HepG2 (cell line): ENCODE results near the gene GLG1. TPM values are rescaled to one million over a fixed set of nuclear protein-coding genes. Genes with fewer than 3 reads are reported as not detected.

Source experiments
- ATAC-seq: fragments of 200-7000 bp; cut with Tn5 transposase; 3 replicates; pipeline ENCODE4 v1.9.1; 2020; ENCODE audit warnings: mild to moderate bottlenecking, moderate library complexity
- BruUV-seq: library from RNA; stranded (reverse); fragments of 400-500 nt; replicated peaks from 2 replicates; lab custom pipeline; 2021; lab: Mats Ljungman, UMichigan
- CTCF ChIA-PET: fragments of 300-600 bp; formaldehyde crosslinking; extraction: SDS; loops from one replicate; lab custom pipeline; 2021; ENCODE audit warnings: low total read pairs, inconsistent platforms, low intra/inter-chr PET ratio; lab: Yijun Ruan, JAX
- POLR2A ChIA-PET: fragments of 350-600 bp; sonication (Branson Sonifier 250); formaldehyde crosslinking; loops from one replicate; lab custom pipeline; 2020; ENCODE audit warnings: antibody characterized with exemption, inconsistent platforms; lab: Yijun Ruan, JAX
- DNase-seq: peaks from one replicate; pipeline ENCODE4 v3.0.0-alpha.2; 2015; ENCODE audit warnings: low spot score
- FAIRE-seq: peaks from 3 replicates; lab custom pipeline; 2011; peaks lifted over from hg19 to GRCh38; lab: Jason Lieb, UNC
- H2AFZ ChIP-seq: one replicate; pipeline ENCODE4 v1.6.1; 2011; ENCODE audit warnings: low read length, inconsistent platforms
- H3K27ac ChIP-seq: fragments of 300-600 bp; 3 replicates; pipeline ENCODE4 v1.8.0; 2011; ENCODE audit warnings: mixed run types, mild to moderate bottlenecking, mixed read lengths, low read length, inconsistent platforms; ENCODE audit not compliant: insufficient read depth; ENCODE audit errors: extremely low read length
- H3K27me3 ChIP-seq, 2 experiments: fragments of 200-600 bp in 1 of 2; 2 replicates in 1 of 2; 3 replicates in 1 of 2; pipeline versions ENCODE4 v1.6.0 to v1.8.0; 2011; ENCODE audit warnings: low read length in 2 of 2, mild to moderate bottlenecking in 2 of 2, moderate library complexity in 2 of 2, inconsistent platforms in 1 of 2; ENCODE audit not compliant: insufficient read depth in 2 of 2, control insufficient read depth in 1 of 2
- H3K36me3 ChIP-seq, 2 experiments: fragments of 200-600 bp in 1 of 2; replicated peaks in 1 of 2; 2 replicates in 1 of 2; 3 replicates in 1 of 2; pipeline versions ENCODE4 v1.5.1 to v1.8.0; 2011; ENCODE audit warnings: low read length in 2 of 2, inconsistent platforms in 1 of 2; ENCODE audit not compliant: insufficient read depth in 2 of 2, control insufficient read depth in 1 of 2
- H3K4me1 ChIP-seq: 2 replicates; pipeline ENCODE4 v1.5.1; 2012; ENCODE audit warnings: low read length, inconsistent platforms; ENCODE audit not compliant: insufficient read depth
- H3K4me2 ChIP-seq: 2 replicates; pipeline ENCODE4 v1.6.0; 2011; ENCODE audit warnings: low read depth, low read length, inconsistent platforms
- H3K4me3 ChIP-seq, 3 experiments: fragments of 200-600 bp in 1 of 3; sonication (generic), shearing (Covaris generic) in 1 of 3; replicated peaks in 1 of 3; 2 replicates each; pipeline ENCODE4 v1.5.1; 2011 to 2016; ENCODE audit warnings: low read length in 3 of 3, inconsistent platforms in 2 of 3, low read depth in 2 of 3, mild to moderate bottlenecking in 2 of 3, control low read depth in 1 of 3, mixed read lengths in 1 of 3; ENCODE audit not compliant: insufficient read depth in 1 of 3
- H3K79me2 ChIP-seq: one replicate; pipeline ENCODE4 v1.6.1; 2011; ENCODE audit warnings: low read length, inconsistent platforms; ENCODE audit not compliant: insufficient read depth
- H3K9ac ChIP-seq: 2 replicates; pipeline ENCODE4 v1.6.0; 2011; ENCODE audit warnings: mild to moderate bottlenecking, low read depth, low read length, inconsistent platforms; ENCODE audit not compliant: insufficient read depth
- H3K9me3 ChIP-seq: 2 replicates; pipeline ENCODE4 v1.5.1; 2012; ENCODE audit warnings: mild to moderate bottlenecking, low read length
- H4K20me1 ChIP-seq: 2 replicates; pipeline ENCODE4 v1.6.0; 2011; ENCODE audit warnings: inconsistent platforms, mild to moderate bottlenecking, low read length, moderate library complexity; ENCODE audit not compliant: insufficient read depth
- ATM ChIP-seq: fragments of 450-650 bp; IDR thresholded peaks from 2 replicates; pipeline ENCODE4 v1.7.1; 2017; ENCODE audit warnings: mild to moderate bottlenecking, borderline replicate concordance
- FLYWCH1 ChIP-seq: sonication (generic); formaldehyde crosslinking; IDR thresholded peaks from 2 replicates; pipeline ENCODE4 v1.8.1; 2023; ENCODE audit warnings: mild to moderate bottlenecking, missing genetic modification reagents
- MEF2D ChIP-seq: sonication (generic); formaldehyde crosslinking; IDR thresholded peaks from 2 replicates; pipeline ENCODE4 v1.5.1; 2020; ENCODE audit warnings: mild to moderate bottlenecking, missing genetic modification reagents
- MTF2 ChIP-seq: sonication (generic); formaldehyde crosslinking; IDR thresholded peaks from 2 replicates; pipeline ENCODE4 v1.5.0; 2020; ENCODE audit warnings: missing genetic modification reagents, borderline replicate concordance
- MZF1 ChIP-seq: sonication (generic); formaldehyde crosslinking; IDR thresholded peaks from 2 replicates; pipeline ENCODE4 v1.8.1; 2023; ENCODE audit warnings: mild to moderate bottlenecking, missing genetic modification reagents, borderline replicate concordance
- RAD51 ChIP-seq: fragments of 450-650 bp; IDR thresholded peaks from 2 replicates; pipeline ENCODE4 v1.6.1; 2016; ENCODE audit warnings: borderline replicate concordance
- SCMH1 ChIP-seq: sonication (generic); formaldehyde crosslinking; IDR thresholded peaks from 2 replicates; pipeline ENCODE4 v1.9.0; 2021; ENCODE audit warnings: missing genetic modification reagents, mild to moderate bottlenecking, borderline replicate concordance
- WIZ ChIP-seq: sonication (generic); formaldehyde crosslinking; IDR thresholded peaks from 2 replicates; pipeline ENCODE4 v1.5.1; 2020; ENCODE audit warnings: mild to moderate bottlenecking, missing genetic modification reagents
- ZNF891 ChIP-seq: sonication (generic); formaldehyde crosslinking; IDR thresholded peaks from 2 replicates; pipeline ENCODE4 v1.5.0; 2020; ENCODE audit warnings: mild to moderate bottlenecking, missing genetic modification reagents
- WGBS: methylation state at CpG from one replicate; pipeline ENCODE4 v1.1.6; 2017; ENCODE audit warnings: low lambda C conversion rate; 5-methylcytosine and 5-hydroxymethylcytosine counted together
- in situ Hi-C: cut with HindIII; loops from 2 replicates; pipeline ENCODE4 v1.10.0; 2017; ENCODE audit warnings: low pct_unique_long_range_greater_than_20kb; ENCODE audit not compliant: extremely low pct_ligation_motif_present
- intact Hi-C: fragments of 100-400 bp; cut with micrococcal nuclease; formaldehyde crosslinking; loops from one replicate; pipeline ENCODE4 v1.10.0; 2022; ENCODE audit not compliant: unreplicated experiment
- polyA plus RNA-seq, 8 experiments: library from polyadenylated mRNA; depleted of rRNA in 3 of 8; stranded (reverse) in 7 of 8; unstranded in 1 of 8; fragments of >200 nt; fragmentation: Illumina TruSeq in 4 of 8; extraction: Trizol in 4 of 8; gene quantifications; 2 replicates each; pipeline versions ENCODE4 v1.2.1 to v1.2.3, GENCODE V29; 2011 to 2016; ENCODE audit warnings: low read depth in 4 of 8, missing spikeins in 1 of 8, mixed read lengths in 1 of 8; ENCODE audit not compliant: insufficient read depth in 1 of 8
- total RNA-seq, 5 experiments: library from RNA; depleted of rRNA; stranded (reverse); fragments of >200 nt; fragmentation: Illumina TruSeq; extraction: Trizol; gene quantifications; 2 replicates each; pipeline ENCODE4 v1.2.3, GENCODE V29; 2016; ENCODE audit warnings: low read depth in 1 of 5
- TF ChIP-seq, protein P1 (sequence below): sonication (generic); formaldehyde crosslinking; IDR thresholded peaks from 2 replicates; pipeline ENCODE4 v1.5.1; 2020; ENCODE audit warnings: mild to moderate bottlenecking, missing genetic modification reagents, moderate library complexity
- TF ChIP-seq, protein P2 (sequence below): sonication (generic); formaldehyde crosslinking; IDR thresholded peaks from 2 replicates; pipeline ENCODE4 v1.4.0; 2020; ENCODE audit warnings: missing genetic modification reagents, borderline replicate concordance
- TF ChIP-seq, protein P3 (sequence below): sonication (generic); formaldehyde crosslinking; IDR thresholded peaks from 2 replicates; pipeline ENCODE4 v1.9.0; 2022; ENCODE audit warnings: low read depth, missing genetic modification reagents

GLG1 gene
- total and polyA plus RNA-seq, 2 of the 13 experiments (the other 11 are each of a cell fraction or from before 2014, with no cell fraction given) = 87.7 to 141 TPM

DNA sequence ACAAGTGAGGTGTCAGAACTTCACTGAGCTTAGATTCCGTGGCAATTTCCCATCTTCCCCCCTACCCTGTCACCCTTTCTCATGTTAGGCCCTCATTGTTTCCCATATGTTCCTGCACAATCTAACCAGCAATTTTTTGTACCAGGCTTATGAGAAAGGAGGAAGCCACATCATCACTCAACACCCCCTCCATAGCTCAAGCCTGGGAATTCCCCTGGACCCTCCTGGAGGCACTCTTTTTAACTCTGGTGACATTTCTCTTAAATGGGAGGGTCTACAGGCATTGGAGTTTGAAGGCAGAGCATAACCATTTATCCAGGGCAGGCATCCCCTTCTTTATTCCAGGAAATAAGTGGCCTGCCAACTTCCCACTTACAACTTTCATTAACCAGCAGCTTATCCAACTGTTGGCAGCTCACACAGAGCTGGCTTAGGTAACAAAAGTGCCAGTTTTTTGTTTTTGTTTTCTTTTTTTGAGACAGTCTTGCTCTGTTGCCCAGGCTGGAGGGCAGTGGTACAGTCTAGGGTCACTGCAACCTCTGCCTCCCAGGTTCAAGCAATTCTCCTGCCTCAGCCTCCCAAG is 10.4 kb upstream of the GLG1 start:
- H3K79me2 ChIP-seq = no peaks in the 10 kb centered on the region
- H2AFZ ChIP-seq = no peak overlapping the region
- no TSS peak for BruUV-seq
- POLR2A ChIA-PET = interaction anchor here (3.4 kb wide), 1 partner anchor 10 kb away, joined by 17 read pairs; the partner anchor contains the start of gene GLG1
- H3K27ac ChIP-seq = no peak overlapping the region
- no peak overlapping the region for H3K4me2 ChIP-seq
- ATAC-seq (no peak), DNase-seq (no peak), FAIRE-seq (no peak)
- CTCF ChIA-PET = no interaction called here
- 94% methylated on average over 1 of the region's 1 CpG for WGBS
- no peaks in the 10 kb centered on the region for H4K20me1 ChIP-seq
- no peaks in the 10 kb centered on the region for H3K27me3 ChIP-seq
- in situ Hi-C loops = no loop called here
- H3K4me1 ChIP-seq = no peaks in the 10 kb centered on the region
- H3K4me3 ChIP-seq = no peak overlapping the region
- intact Hi-C loops = no loop called here
- H3K9me3 ChIP-seq = no peaks in the 10 kb centered on the region
- no peak overlapping the region for H3K9ac ChIP-seq
- peaks cover 2 to 13% of the 10 kb centered on the region in 2 experiments for H3K36me3 ChIP-seq
- TF ChIP-seq, protein P1, sequence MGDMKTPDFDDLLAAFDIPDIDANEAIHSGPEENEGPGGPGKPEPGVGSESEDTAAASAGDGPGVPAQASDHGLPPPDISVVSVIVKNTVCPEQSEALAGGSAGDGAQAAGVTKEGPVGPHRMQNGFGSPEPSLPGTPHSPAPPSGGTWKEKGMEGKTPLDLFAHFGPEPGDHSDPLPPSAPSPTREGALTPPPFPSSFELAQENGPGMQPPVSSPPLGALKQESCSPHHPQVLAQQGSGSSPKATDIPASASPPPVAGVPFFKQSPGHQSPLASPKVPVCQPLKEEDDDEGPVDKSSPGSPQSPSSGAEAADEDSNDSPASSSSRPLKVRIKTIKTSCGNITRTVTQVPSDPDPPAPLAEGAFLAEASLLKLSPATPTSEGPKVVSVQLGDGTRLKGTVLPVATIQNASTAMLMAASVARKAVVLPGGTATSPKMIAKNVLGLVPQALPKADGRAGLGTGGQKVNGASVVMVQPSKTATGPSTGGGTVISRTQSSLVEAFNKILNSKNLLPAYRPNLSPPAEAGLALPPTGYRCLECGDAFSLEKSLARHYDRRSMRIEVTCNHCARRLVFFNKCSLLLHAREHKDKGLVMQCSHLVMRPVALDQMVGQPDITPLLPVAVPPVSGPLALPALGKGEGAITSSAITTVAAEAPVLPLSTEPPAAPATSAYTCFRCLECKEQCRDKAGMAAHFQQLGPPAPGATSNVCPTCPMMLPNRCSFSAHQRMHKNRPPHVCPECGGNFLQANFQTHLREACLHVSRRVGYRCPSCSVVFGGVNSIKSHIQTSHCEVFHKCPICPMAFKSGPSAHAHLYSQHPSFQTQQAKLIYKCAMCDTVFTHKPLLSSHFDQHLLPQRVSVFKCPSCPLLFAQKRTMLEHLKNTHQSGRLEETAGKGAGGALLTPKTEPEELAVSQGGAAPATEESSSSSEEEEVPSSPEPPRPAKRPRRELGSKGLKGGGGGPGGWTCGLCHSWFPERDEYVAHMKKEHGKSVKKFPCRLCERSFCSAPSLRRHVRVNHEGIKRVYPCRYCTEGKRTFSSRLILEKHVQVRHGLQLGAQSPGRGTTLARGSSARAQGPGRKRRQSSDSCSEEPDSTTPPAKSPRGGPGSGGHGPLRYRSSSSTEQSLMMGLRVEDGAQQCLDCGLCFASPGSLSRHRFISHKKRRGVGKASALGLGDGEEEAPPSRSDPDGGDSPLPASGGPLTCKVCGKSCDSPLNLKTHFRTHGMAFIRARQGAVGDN = no peak
- TF ChIP-seq WIZ (CRISPR knock-in tag) (no peak), ZNF891 (CRISPR knock-in tag) (no peak), MTF2 (CRISPR knock-in tag) (no peak), SCMH1 (CRISPR knock-in tag) (no peak), MZF1 (CRISPR knock-in tag) (no peak), ATM (no peak), RAD51 (no peak), FLYWCH1 (CRISPR knock-in tag) (no peak), MEF2D (CRISPR knock-in tag) (no peak)
- TF ChIP-seq, protein P2, sequence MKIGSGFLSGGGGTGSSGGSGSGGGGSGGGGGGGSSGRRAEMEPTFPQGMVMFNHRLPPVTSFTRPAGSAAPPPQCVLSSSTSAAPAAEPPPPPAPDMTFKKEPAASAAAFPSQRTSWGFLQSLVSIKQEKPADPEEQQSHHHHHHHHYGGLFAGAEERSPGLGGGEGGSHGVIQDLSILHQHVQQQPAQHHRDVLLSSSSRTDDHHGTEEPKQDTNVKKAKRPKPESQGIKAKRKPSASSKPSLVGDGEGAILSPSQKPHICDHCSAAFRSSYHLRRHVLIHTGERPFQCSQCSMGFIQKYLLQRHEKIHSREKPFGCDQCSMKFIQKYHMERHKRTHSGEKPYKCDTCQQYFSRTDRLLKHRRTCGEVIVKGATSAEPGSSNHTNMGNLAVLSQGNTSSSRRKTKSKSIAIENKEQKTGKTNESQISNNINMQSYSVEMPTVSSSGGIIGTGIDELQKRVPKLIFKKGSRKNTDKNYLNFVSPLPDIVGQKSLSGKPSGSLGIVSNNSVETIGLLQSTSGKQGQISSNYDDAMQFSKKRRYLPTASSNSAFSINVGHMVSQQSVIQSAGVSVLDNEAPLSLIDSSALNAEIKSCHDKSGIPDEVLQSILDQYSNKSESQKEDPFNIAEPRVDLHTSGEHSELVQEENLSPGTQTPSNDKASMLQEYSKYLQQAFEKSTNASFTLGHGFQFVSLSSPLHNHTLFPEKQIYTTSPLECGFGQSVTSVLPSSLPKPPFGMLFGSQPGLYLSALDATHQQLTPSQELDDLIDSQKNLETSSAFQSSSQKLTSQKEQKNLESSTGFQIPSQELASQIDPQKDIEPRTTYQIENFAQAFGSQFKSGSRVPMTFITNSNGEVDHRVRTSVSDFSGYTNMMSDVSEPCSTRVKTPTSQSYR (CRISPR knock-in tag) = no peak
- TF ChIP-seq, protein P3, sequence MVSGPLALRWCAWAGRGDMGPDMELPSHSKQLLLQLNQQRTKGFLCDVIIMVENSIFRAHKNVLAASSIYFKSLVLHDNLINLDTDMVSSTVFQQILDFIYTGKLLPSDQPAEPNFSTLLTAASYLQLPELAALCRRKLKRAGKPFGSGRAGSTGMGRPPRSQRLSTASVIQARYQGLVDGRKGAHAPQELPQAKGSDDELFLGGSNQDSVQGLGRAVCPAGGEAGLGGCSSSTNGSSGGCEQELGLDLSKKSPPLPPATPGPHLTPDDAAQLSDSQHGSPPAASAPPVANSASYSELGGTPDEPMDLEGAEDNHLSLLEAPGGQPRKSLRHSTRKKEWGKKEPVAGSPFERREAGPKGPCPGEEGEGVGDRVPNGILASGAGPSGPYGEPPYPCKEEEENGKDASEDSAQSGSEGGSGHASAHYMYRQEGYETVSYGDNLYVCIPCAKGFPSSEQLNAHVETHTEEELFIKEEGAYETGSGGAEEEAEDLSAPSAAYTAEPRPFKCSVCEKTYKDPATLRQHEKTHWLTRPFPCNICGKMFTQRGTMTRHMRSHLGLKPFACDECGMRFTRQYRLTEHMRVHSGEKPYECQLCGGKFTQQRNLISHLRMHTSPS (CRISPR knock-in tag) = no peak
